Prostate gland (tissue), 2 donors: Measurements from ENCODE around the gene MICAL3. TPM values are rescaled to one million over a fixed set of nuclear protein-coding genes. Genes with fewer than 3 reads are reported as not detected.

Experiments
- DNase-seq: peaks from one replicate; pipeline ENCODE4 v3.0.0-alpha.2; 2019; ENCODE audit warnings: low spot score
- H3K27ac ChIP-seq, 2 donors: fragments of 200-600 bp; sonication (generic); 2 replicates each; pipeline ENCODE4 v1.5.1; 2017 to 2019
- H3K27me3 ChIP-seq: fragments of 200-600 bp; sonication (generic); replicated peaks from 2 replicates; pipeline ENCODE4 v1.5.1; 2019; ENCODE audit not compliant: insufficient read depth
- H3K36me3 ChIP-seq, 2 donors: fragments of 200-600 bp; sonication (generic); 1 replicate in 1 of 2; 2 replicates in 1 of 2; pipeline versions ENCODE4 v1.5.1 to v1.8.1; 2017 to 2019
- H3K4me1 ChIP-seq: fragments of 200-600 bp; sonication (generic); replicated peaks from 2 replicates; pipeline ENCODE4 v1.5.1; 2019
- H3K4me3 ChIP-seq, 2 donors: fragments of 200-600 bp; sonication (generic); 2 replicates each; pipeline ENCODE4 v1.5.1; 2017 to 2019
- H3K9me3 ChIP-seq: fragments of 200-600 bp; sonication (generic); 2 replicates; pipeline ENCODE4 v1.5.1; 2017
- CTCF ChIP-seq, 4 experiments: fragments of 200-600 bp in 2 of 4; fragments of 450-650 bp in 2 of 4; sonication (generic) in 2 of 4; IDR thresholded peaks; 1 replicate in 3 of 4; 2 replicates in 1 of 4; pipeline ENCODE4 v1.5.1; 2016 to 2019; ENCODE audit warnings: antibody characterized with exemption in 4 of 4, mild to moderate bottlenecking in 2 of 4, moderate library complexity in 2 of 4
- POLR2A ChIP-seq: fragments of 450-650 bp; IDR thresholded peaks from one replicate; pipeline ENCODE4 v1.6.1; 2016; ENCODE audit warnings: antibody characterized with exemption, mild to moderate bottlenecking
- POLR2AphosphoS5 ChIP-seq: sonication (generic); formaldehyde crosslinking; IDR thresholded peaks from one replicate; pipeline ENCODE4 v1.6.1; 2017; ENCODE audit warnings: antibody characterized with exemption
- WGBS: methylation state at CpG from one replicate; pipeline ENCODE4 v1.1.5; 2018; 5-methylcytosine and 5-hydroxymethylcytosine counted together
- intact Hi-C: fragments of 100-400 bp; cut with DNase I; formaldehyde crosslinking; loops from one replicate; pipeline ENCODE4 v1.14.2; 2022
- total RNA-seq, 2 donors: library from RNA; depleted of rRNA; stranded (reverse); fragments of >200 nt; gene quantifications; one replicate each; pipeline ENCODE4 v1.1.0, GENCODE V29; 2016

MICAL3 gene
- total RNA-seq, 2 donors from 2014 or later = 58.6 to 78.7 TPM

DNA sequence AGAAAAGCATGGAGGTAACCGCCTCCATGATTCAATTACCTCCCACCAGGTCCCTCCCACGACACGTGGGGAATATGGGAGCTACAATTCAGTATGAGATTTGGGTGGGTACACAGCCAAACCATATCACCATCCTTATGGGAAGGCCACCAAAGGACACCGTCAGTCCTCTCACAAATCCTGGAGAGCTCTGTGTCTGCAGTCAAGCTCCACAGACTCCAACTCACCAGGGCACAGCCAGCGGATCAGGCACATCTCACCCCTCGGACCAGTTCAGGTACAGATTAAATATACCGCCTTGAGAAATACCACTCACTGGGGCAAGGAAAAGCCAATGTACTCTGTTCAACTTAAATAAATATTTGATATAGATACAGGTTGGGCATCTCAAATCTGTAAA is 100.3 kb downstream of the MICAL3 start:
- TF ChIP-seq POLR2A (no peak), POLR2AphosphoS5 (no peak), CTCF (IDR thresholded peaks at IDR 0.05) (no peak)
- Histone ChIP-seq H3K36me3 (no peaks in the 10 kb centered on the region), H3K27ac (peak overlapping the region in 1 of 2 donors; percentile 82), H3K9me3 (no peaks in the 10 kb centered on the region), H3K27me3 (no peaks in the 10 kb centered on the region), H3K4me3 (no peak overlapping the region), H3K4me1 (peaks cover 15% of the 10 kb centered on the region)
- WGBS = 80% methylated on average over 7 of the region's 7 CpGs
- intact Hi-C loops = no loop called here
- no peak for DNase-seq

DNA sequence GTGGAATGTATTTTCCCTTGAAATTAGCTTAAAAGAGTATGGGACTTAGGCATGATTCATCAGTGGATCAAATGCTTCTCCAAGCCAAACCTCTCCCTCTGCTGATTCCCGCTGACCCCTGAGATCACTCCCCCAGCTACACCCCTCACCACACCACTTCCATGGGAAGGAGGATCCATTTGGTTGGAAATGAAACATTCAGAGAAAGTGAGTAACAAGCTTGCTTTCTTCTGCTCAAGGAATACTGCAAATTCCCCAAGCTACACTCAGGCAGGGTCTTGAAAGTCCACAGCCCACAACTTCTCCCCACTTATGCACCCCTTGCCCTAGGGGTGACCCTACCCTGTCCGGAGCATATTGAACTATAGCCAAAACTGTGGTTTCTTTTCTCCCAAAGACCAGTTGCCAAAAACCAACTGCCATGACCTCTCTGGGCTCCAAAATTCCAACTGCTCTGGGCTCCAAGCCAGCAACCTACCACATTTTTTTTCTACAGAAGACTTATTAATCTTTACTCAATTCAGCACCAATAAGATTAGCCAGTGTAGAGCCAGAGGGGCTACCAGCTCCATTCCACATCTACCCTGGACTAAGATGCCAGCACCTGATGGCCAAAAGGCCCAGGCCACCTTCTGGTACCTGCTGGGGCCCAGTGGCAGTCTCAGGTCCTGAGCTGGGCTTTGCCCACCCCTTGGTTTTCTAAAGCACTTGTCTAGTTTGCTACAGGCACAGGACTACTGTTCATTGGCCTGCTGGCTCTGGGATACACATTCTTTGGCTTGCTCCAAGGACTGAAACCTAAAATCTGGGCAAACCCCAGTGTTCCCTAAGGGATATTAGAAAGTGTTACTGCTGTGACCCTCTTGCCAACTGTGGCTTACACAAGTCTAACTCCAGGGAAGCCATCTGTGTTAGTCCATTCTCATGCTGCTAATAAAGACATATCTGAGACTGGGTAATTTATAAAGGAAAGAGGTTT is 101.1 kb downstream of the MICAL3 start:
- TF ChIP-seq POLR2AphosphoS5 = no peak
- no peak for TF ChIP-seq CTCF (IDR thresholded peaks at IDR 0.05)
- no peak for TF ChIP-seq POLR2A
- Histone ChIP-seq H3K4me1 (peaks cover 19% of the 10 kb centered on the region), H3K27me3 (no peaks in the 10 kb centered on the region), H3K9me3 (no peaks in the 10 kb centered on the region), H3K27ac (peak overlapping the region; percentile 82 to 89), H3K36me3 (no peaks in the 10 kb centered on the region), H3K4me3 (no peak overlapping the region)
- WGBS = 48% methylated on average over 2 of the region's 2 CpGs
- intact Hi-C loops = no loop called here
- DNase-seq = no peak

DNA sequence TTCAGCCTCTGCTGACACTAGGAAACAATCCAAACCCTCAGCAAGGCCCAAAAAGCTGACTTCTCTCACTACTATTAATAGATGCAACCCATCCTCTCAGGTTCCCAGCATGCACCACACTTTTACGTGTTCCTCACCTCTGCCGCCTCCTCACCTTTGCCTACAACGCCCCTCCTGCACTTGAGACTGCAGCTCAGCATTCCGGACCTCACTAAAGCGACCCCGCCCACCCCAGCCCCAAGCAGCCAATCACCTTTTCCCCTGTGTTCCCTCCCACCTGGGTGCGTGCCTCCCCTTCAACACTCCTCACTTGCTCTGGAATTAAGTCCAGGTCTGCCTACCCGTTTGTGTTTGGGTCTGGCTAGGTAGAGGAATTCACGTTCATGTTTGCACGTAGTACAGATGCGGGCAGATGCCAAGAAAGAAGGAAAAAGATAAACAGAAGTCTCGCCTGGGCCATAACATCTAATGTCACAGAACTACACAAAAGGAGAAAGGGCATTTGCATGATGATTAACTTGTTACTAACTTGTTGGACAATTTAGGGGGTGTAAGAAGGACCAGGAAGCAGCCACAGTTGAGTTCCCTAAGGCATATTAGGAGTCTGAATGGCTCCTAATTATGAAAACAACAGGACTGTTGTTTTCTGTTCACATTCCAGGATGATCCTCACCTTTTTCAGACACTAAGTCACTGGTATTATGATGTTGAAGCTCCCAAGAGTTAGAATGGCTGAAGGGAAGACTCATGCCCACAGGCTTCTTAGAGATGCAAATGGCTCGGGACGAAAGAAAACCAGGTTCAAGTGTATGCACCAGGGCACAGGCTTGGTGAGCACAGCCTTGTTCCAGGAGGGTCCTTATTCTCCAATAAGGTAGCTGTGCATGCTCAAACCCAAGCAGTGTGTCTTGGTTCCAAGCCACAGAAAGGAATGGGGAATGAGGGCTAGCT is 102.2 kb downstream of the MICAL3 start:
- no peak overlapping the region for H3K4me3 ChIP-seq
- no peaks in the 10 kb centered on the region for H3K9me3 ChIP-seq
- H3K36me3 ChIP-seq = no peaks in the 10 kb centered on the region
- peak overlapping the region; percentile 82 to 89 for H3K27ac ChIP-seq
- WGBS = 29% methylated on average over 14 of the region's 14 CpGs
- DNase-seq = peak; percentile 74
- TF ChIP-seq POLR2AphosphoS5 = peak; percentile 72
- TF ChIP-seq CTCF (IDR thresholded peaks at IDR 0.05) = no peak
- TF ChIP-seq POLR2A = peak; percentile 27
- intact Hi-C loops = no loop called here
- H3K4me1 ChIP-seq = peaks cover 23% of the 10 kb centered on the region
- H3K27me3 ChIP-seq = no peaks in the 10 kb centered on the region

DNA sequence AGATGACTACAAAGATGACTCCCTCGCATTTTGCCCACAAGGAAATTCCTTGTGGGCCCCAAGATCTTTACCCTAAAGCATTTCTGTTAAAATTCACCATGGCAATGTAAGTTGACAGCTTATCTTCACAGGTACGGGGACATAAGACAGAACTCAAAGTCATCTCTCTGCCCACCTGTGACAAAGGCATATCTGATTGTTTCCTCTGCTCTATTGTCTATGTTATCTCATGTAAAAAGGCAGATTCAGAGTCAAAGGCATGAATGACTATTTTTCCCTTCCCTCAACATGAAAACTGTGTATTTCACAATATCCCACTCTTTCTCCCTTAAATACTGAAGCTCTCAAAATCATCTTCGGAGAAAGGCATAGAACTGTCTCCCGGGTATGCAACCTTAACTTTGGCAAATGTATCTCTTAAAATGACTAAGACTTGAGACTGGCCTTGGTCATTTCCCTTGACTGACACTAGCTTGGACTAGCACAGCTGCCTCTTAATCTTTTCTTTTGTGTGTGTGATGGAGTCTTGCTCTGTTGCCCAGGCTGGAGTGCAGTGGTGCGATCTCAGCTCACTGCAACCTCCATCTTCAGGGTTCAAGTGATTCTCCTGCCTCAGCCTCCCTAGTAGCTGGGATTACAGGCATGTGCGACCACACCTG is 103.2 kb downstream of the MICAL3 start:
- H3K4me1 ChIP-seq = peaks cover 23% of the 10 kb centered on the region
- intact Hi-C loops = no loop called here
- 94% methylated on average over 6 of the region's 6 CpGs for WGBS

More for the DNA sequence above, 103.2 kb downstream of the MICAL3 start:
- H3K4me3 ChIP-seq = no peak overlapping the region
- TF ChIP-seq POLR2A (no peak), CTCF (IDR thresholded peaks at IDR 0.05) (no peak), POLR2AphosphoS5 (no peak)
- DNase-seq = no peak
- H3K27ac ChIP-seq = peak overlapping the region; percentile 82 to 89
- no peaks in the 10 kb centered on the region for H3K27me3 ChIP-seq
- no peaks in the 10 kb centered on the region for H3K9me3 ChIP-seq
- H3K36me3 ChIP-seq = no peaks in the 10 kb centered on the region
